Liver (tissue), 3 donors: ENCODE measurements around the gene HSPA9.

Experiments
- FOXA1 ChIP-seq: IDR thresholded peaks from 2 replicates; pipeline ENCODE4 v1.6.1; 2016; ENCODE audit warnings: antibody characterized with exemption
- HNF4A ChIP-seq, 2 donors: conservative IDR thresholded peaks; 2 replicates each; pipeline ENCODE4 v1.6.1; 2016; ENCODE audit warnings: antibody characterized with exemption in 2 of 2, mild to moderate bottlenecking in 2 of 2
- RAD21 ChIP-seq, 2 donors: IDR thresholded peaks; 2 replicates each; pipeline ENCODE4 v1.6.1; 2016; ENCODE audit warnings: antibody characterized with exemption in 2 of 2, mild to moderate bottlenecking in 2 of 2
- TAF1 ChIP-seq: conservative IDR thresholded peaks from 2 replicates; pipeline ENCODE4 v1.6.1; 2016; ENCODE audit warnings: antibody characterized with exemption, mild to moderate bottlenecking
- YY1 ChIP-seq: IDR thresholded peaks from 2 replicates; pipeline ENCODE4 v1.6.1; 2016; ENCODE audit warnings: antibody characterized with exemption, mild to moderate bottlenecking
- TF ChIP-seq, protein P1 (sequence below): fragments of 150-350 bp; IDR thresholded peaks from 2 replicates; pipeline ENCODE4 v1.5.1; 2017; ENCODE audit warnings: improper control_type of control experiment, low read depth, low read length; ENCODE audit not compliant: missing input control
- TF ChIP-seq, protein P2 (sequence below): IDR thresholded peaks from 2 replicates; pipeline ENCODE4 v1.6.1; 2016; ENCODE audit warnings: antibody characterized with exemption, mild to moderate bottlenecking
- donor health status: healthy.
- donor health status: healthy.

DNA sequence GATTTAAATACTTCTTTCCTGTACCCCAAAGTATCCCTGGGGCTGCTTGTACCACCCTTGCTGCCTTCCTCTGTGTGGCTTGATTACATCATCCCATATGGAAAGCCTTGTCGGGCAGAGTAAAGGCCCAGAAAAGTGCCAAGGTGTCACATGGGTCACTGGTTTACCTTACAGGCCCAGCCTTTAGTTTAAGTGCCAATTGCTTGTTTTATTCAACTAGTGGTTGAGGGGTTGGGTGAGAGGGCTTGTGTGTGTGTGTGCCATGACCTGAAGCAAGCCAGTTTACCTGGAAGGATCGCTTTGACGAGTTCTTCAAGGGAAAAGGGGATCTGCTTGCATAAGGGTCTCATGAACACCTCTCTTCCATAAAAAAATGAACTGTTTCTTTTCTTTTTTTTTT, 7.8 kb upstream of the HSPA9 start:
- TF ChIP-seq, protein P1, sequence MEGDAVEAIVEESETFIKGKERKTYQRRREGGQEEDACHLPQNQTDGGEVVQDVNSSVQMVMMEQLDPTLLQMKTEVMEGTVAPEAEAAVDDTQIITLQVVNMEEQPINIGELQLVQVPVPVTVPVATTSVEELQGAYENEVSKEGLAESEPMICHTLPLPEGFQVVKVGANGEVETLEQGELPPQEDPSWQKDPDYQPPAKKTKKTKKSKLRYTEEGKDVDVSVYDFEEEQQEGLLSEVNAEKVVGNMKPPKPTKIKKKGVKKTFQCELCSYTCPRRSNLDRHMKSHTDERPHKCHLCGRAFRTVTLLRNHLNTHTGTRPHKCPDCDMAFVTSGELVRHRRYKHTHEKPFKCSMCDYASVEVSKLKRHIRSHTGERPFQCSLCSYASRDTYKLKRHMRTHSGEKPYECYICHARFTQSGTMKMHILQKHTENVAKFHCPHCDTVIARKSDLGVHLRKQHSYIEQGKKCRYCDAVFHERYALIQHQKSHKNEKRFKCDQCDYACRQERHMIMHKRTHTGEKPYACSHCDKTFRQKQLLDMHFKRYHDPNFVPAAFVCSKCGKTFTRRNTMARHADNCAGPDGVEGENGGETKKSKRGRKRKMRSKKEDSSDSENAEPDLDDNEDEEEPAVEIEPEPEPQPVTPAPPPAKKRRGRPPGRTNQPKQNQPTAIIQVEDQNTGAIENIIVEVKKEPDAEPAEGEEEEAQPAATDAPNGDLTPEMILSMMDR = no peak
- TF ChIP-seq YY1 = no peak
- TF ChIP-seq TAF1 = no peak
- TF ChIP-seq RAD21 (IDR thresholded peaks at IDR 0.05) = no peak
- no peak for TF ChIP-seq FOXA1
- TF ChIP-seq, protein P2, sequence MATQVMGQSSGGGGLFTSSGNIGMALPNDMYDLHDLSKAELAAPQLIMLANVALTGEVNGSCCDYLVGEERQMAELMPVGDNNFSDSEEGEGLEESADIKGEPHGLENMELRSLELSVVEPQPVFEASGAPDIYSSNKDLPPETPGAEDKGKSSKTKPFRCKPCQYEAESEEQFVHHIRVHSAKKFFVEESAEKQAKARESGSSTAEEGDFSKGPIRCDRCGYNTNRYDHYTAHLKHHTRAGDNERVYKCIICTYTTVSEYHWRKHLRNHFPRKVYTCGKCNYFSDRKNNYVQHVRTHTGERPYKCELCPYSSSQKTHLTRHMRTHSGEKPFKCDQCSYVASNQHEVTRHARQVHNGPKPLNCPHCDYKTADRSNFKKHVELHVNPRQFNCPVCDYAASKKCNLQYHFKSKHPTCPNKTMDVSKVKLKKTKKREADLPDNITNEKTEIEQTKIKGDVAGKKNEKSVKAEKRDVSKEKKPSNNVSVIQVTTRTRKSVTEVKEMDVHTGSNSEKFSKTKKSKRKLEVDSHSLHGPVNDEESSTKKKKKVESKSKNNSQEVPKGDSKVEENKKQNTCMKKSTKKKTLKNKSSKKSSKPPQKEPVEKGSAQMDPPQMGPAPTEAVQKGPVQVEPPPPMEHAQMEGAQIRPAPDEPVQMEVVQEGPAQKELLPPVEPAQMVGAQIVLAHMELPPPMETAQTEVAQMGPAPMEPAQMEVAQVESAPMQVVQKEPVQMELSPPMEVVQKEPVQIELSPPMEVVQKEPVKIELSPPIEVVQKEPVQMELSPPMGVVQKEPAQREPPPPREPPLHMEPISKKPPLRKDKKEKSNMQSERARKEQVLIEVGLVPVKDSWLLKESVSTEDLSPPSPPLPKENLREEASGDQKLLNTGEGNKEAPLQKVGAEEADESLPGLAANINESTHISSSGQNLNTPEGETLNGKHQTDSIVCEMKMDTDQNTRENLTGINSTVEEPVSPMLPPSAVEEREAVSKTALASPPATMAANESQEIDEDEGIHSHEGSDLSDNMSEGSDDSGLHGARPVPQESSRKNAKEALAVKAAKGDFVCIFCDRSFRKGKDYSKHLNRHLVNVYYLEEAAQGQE = no peak
- TF ChIP-seq HNF4A (conservative IDR thresholded peaks at IDR 0.05) = no peak
